Muscle layer of colon (tissue), 2 donors: ENCODE data around the gene TMEM217.
A peak's percentile ranks its signal among the peaks of the same experiment; 100 is the strongest.

ENCODE experiments used
- H3K27ac ChIP-seq: one replicate; pipeline ENCODE4 v1.7.0; 2013; ENCODE audit warnings: low read depth, mild to moderate bottlenecking, low read length, moderate library complexity
- H3K27me3 ChIP-seq, 2 donors: one replicate each; pipeline ENCODE4 v1.7.0; 2013; ENCODE audit warnings: low read length in 2 of 2, mild to moderate bottlenecking in 2 of 2; ENCODE audit not compliant: insufficient read depth in 2 of 2, control insufficient read depth in 1 of 2
- H3K36me3 ChIP-seq: one replicate; pipeline ENCODE4 v1.7.0; 2013; ENCODE audit warnings: mild to moderate bottlenecking, low read length; ENCODE audit not compliant: insufficient read depth
- H3K4me1 ChIP-seq: one replicate; pipeline ENCODE4 v1.7.0; 2013; ENCODE audit warnings: mild to moderate bottlenecking, low read length; ENCODE audit not compliant: insufficient read depth
- H3K4me3 ChIP-seq, 2 donors: one replicate each; pipeline ENCODE4 v1.7.0; 2013; ENCODE audit warnings: low read length in 2 of 2, low read depth in 1 of 2, mild to moderate bottlenecking in 1 of 2, moderate library complexity in 1 of 2
- H3K9ac ChIP-seq: one replicate; pipeline ENCODE4 v1.7.0; 2013; ENCODE audit warnings: low read length
- H3K9me3 ChIP-seq: one replicate; pipeline ENCODE4 v1.7.0; 2013; ENCODE audit warnings: mild to moderate bottlenecking, low read length
- donor health status: abdominal sarcoma.
- donor health status: Adenocarcinoma of cecum.

Gene TMEM217

GRCh38 chr6:37174515-37175331 lies 83.2 kb downstream of the TMEM217 start:
- Histone ChIP-seq H3K9ac (no peak overlapping the region), H3K4me3 (peak overlapping the region in 1 of 2 donors; percentile 6), H3K27ac (no peak overlapping the region), H3K27me3 (no peaks in the 10 kb centered on the region), H3K9me3 (no peaks in the 10 kb centered on the region), H3K36me3 (peaks cover 30% of the 10 kb centered on the region), H3K4me1 (peaks cover 25% of the 10 kb centered on the region)

- Histone ChIP-seq H3K9ac (no peak overlapping the region), H3K27ac (no peak overlapping the region), H3K27me3 (no peaks in the 10 kb centered on the region), H3K4me3 (peak overlapping the region in 1 of 2 donors; percentile 6), H3K4me1 (peaks cover 25% of the 10 kb centered on the region), H3K9me3 (no peaks in the 10 kb centered on the region), H3K36me3 (peaks cover 30% of the 10 kb centered on the region)
Observed at GRCh38 chr6:37174196-37174514, 83.8 kb downstream of the TMEM217 start.

- H3K4me3 ChIP-seq: no peak overlapping the region
- no peak overlapping the region for H3K9ac ChIP-seq
- H3K4me1 ChIP-seq: peaks cover 30% of the 10 kb centered on the region
Observed at GRCh38 chr6:37173493-37174195, 84.3 kb downstream of the TMEM217 start.

GRCh38 chr6:37172912-37173492 lies 84.9 kb downstream of the TMEM217 start:
- Histone ChIP-seq H3K27ac (peak overlapping the region; percentile 97), H3K9ac (no peak overlapping the region), H3K36me3 (peaks cover 30% of the 10 kb centered on the region), H3K4me1 (peaks cover 34% of the 10 kb centered on the region), H3K4me3 (peak overlapping the region in 1 of 2 donors; percentile 87), H3K27me3 (no peaks in the 10 kb centered on the region), H3K9me3 (no peaks in the 10 kb centered on the region)

More at GRCh38 chr6:37173493-37174195, 84.3 kb downstream of the TMEM217 start:
- no peaks in the 10 kb centered on the region for H3K9me3 ChIP-seq
- peaks cover 30% of the 10 kb centered on the region for H3K36me3 ChIP-seq
- H3K27ac ChIP-seq: no peak overlapping the region
- no peaks in the 10 kb centered on the region for H3K27me3 ChIP-seq

- peak overlapping the region; percentile 97 for H3K27ac ChIP-seq
- H3K36me3 ChIP-seq: peaks cover 30% of the 10 kb centered on the region
- H3K4me1 ChIP-seq: peaks cover 34% of the 10 kb centered on the region
- no peaks in the 10 kb centered on the region for H3K9me3 ChIP-seq
- H3K27me3 ChIP-seq: no peaks in the 10 kb centered on the region
- peak overlapping the region; percentile 87 to 89 for H3K4me3 ChIP-seq
- H3K9ac ChIP-seq: peak overlapping the region; percentile 95
Observed at GRCh38 chr6:37171970-37172812, 85.8 kb downstream of the TMEM217 start.

GRCh38 chr6:37171201-37171969 lies 86.6 kb downstream of the TMEM217 start:
- H3K4me3 ChIP-seq: peak overlapping the region; percentile 87 to 89
- H3K4me1 ChIP-seq: peaks cover 34% of the 10 kb centered on the region
- H3K27me3 ChIP-seq: no peaks in the 10 kb centered on the region
- H3K9ac ChIP-seq: peak overlapping the region; percentile 95
- peaks cover 30% of the 10 kb centered on the region for H3K36me3 ChIP-seq
- peak overlapping the region; percentile 97 for H3K27ac ChIP-seq
- no peaks in the 10 kb centered on the region for H3K9me3 ChIP-seq

GRCh38 chr6:37170273-37171200 lies 87.4 kb downstream of the TMEM217 start:
- Histone ChIP-seq H3K4me3 (peak overlapping the region; percentile 87 to 89), H3K9me3 (no peaks in the 10 kb centered on the region), H3K27me3 (no peaks in the 10 kb centered on the region), H3K4me1 (peaks cover 34% of the 10 kb centered on the region), H3K27ac (peak overlapping the region; percentile 97), H3K9ac (peak overlapping the region; percentile 95), H3K36me3 (peaks cover 30% of the 10 kb centered on the region)

GRCh38 chr6:37169496-37170272 lies 88.3 kb downstream of the TMEM217 start, which contains the start of gene PIM1:
TSS of gene PIM1 (plus strand) at chr6:37170152. CDS start at chr6:37170576, 424 bp downstream.
- Histone ChIP-seq H3K27ac (peak within 1 kb of the TSS; percentile 97), H3K4me3 (peak within 1 kb of the TSS; percentile 87 to 89), H3K9me3 (no peaks in the 10 kb centered on the region), H3K27me3 (no peaks in the 10 kb centered on the region), H3K36me3 (peaks cover 23% of the 10 kb centered on the region), H3K9ac (peak within 1 kb of the TSS; percentile 95), H3K4me1 (peaks cover 34% of the 10 kb centered on the region)

GRCh38 chr6:37168811-37169495 lies 89.0 kb downstream of the TMEM217 start:
- Histone ChIP-seq H3K9ac (peak overlapping the region; percentile 83), H3K36me3 (peaks cover 16% of the 10 kb centered on the region), H3K27ac (peak overlapping the region; percentile 97), H3K4me3 (peak overlapping the region; percentile 65 to 68), H3K9me3 (no peaks in the 10 kb centered on the region), H3K4me1 (peaks cover 26% of the 10 kb centered on the region), H3K27me3 (no peaks in the 10 kb centered on the region)
